GM12801 (cell line): ENCODE measurements around the gene GTF3C2.

Source experiments
- TF ChIP-seq, protein P1 (sequence below): IDR thresholded peaks from one replicate; pipeline ENCODE4 v1.5.1; 2011; ENCODE audit warnings: control low read depth; ENCODE audit not compliant: insufficient read length; ENCODE audit errors: extremely low read depth

GTF3C2 gene

GRCh38 chr2:27294928-27295327 is 61.6 kb downstream of the GTF3C2 start:
- TF ChIP-seq, protein P1, sequence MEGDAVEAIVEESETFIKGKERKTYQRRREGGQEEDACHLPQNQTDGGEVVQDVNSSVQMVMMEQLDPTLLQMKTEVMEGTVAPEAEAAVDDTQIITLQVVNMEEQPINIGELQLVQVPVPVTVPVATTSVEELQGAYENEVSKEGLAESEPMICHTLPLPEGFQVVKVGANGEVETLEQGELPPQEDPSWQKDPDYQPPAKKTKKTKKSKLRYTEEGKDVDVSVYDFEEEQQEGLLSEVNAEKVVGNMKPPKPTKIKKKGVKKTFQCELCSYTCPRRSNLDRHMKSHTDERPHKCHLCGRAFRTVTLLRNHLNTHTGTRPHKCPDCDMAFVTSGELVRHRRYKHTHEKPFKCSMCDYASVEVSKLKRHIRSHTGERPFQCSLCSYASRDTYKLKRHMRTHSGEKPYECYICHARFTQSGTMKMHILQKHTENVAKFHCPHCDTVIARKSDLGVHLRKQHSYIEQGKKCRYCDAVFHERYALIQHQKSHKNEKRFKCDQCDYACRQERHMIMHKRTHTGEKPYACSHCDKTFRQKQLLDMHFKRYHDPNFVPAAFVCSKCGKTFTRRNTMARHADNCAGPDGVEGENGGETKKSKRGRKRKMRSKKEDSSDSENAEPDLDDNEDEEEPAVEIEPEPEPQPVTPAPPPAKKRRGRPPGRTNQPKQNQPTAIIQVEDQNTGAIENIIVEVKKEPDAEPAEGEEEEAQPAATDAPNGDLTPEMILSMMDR: no peak

GRCh38 chr2:27291865-27292264 is 64.7 kb downstream of the GTF3C2 start:
- TF ChIP-seq, protein P1: no peak

- TF ChIP-seq, protein P1: no peak
Measured at GRCh38 chr2:27290549-27290948, 66.0 kb downstream of the GTF3C2 start.

DNA sequence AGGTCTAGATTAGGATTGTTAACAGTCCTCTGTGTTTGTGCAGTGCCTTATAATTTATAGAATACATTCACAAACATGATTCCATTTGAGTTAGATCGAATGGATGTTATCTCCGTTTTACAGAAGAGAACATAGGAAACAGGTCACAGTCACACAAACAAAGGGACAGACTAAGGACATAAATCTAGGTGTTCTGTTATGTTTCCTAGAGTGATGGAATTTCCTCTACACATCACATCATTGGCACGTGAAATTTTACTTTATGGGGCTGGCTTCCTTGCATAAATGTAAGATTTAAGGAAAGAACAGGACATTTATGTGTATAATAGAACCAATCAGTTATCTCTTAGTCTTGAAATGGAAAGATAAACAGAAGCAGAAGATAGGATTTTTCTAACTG is 68.0 kb downstream of the GTF3C2 start:
- TF ChIP-seq, protein P1: no peak

- TF ChIP-seq, protein P1: no peak
Measured at GRCh38 chr2:27285481-27285880, 71.1 kb downstream of the GTF3C2 start.

DNA sequence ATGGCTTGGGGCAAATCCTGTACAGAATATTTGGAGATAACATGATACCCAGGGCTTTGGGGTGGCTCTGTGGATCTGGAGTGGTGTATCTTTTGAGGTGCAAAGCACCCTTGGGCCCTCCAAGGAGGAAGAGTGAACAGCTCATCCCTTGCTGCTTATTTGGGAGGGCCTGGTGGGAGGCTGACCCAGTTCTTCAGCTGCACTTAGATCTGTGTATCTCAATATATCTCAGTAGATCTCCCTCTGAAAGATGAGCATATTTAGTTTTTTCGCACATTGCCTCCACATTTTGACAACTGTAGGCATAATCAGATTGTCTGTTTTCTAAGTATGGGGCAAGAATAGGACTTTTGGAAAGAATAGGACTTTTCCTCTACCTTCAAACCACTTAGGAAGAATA is 71.6 kb downstream of the GTF3C2 start:
- TF ChIP-seq, protein P1: no peak

DNA sequence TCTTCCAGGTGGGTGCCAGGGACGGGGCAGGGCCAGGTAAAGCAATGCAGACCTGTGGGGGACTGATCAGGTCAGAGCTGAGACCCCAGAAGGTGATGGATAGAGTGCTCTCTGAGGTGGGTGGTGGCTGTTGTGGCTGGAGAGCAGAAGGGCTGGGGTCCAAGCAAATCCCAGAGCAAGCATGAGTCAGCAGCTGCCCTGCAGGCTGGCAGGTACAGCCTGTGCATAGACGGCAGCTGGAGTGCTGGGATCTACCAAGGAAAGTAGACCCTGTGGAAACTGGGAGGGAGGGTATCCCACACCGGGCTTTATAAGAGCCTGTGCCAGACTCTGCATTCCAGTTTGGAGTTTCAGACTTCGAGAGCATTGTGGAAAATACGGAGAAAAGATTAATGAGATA is 73.7 kb downstream of the GTF3C2 start:
- TF ChIP-seq, protein P1: no peak

DNA sequence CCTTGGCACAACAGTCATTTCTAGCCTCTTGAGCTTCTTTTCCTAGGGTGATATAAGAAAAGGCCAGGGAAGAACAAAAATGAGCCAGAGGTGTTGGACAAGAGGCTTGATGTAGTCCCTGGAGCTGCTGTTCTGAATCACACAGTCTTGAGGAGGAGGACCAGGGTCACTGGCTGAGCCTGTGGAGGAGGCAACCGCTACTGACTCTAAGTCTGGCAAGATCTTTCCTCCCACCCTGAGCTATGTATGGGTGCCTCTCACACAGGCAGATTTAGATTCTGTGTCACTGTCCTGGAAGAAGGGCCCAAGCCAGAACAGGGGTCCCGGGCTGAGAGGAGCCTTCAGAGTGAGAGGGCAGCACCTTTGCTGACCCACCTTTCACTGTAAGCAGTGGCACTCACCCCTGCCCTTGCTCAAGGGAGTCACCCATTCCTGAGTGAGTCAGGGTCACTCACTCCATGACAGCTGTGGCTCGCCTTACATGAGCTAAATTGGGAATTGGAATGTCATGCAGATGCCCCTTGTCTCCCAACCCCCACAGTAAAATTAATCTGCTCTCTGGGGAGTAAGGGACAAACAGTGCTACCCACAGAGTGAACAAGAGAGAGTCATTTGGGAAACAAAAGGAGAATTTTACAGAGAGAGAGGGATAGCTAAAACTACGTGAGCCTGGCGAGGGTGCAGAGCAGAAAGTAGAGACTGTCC is 74.6 kb downstream of the GTF3C2 start, which contains the start of gene TRIM54:
TRIM54 (plus strand) TSS at position 575 of the 705 bp plus-strand sequence. CDS start 303 bp downstream, outside the sequence.
- TF ChIP-seq, protein P1: no peak
